Kidney (tissue), 14 donors: ENCODE measurements around the gene CCNK. TPM values are rescaled to one million over a fixed set of nuclear protein-coding genes. Genes with fewer than 3 reads are reported as not detected.

ENCODE experiments used
- DNase-seq, 5 donors: peaks; one replicate each; pipeline ENCODE4 v3.0.0-alpha.2; 2013 to 2020
- FAIRE-seq: peaks from 2 replicates; lab custom pipeline; 2012; peaks lifted over from hg19 to GRCh38; lab: Jason Lieb, UNC
- H3K27ac ChIP-seq, 2 donors: one replicate each; pipeline ENCODE4 v1.7.0; 2013; ENCODE audit warnings: low read depth in 2 of 2, low read length in 2 of 2, inconsistent platforms in 1 of 2
- H3K27me3 ChIP-seq: one replicate; pipeline ENCODE4 v1.7.1; 2013; ENCODE audit warnings: low read length, inconsistent platforms; ENCODE audit not compliant: control insufficient read depth, insufficient read depth
- H3K36me3 ChIP-seq, 3 donors: one replicate each; pipeline versions ENCODE4 v1.7.0 to v1.7.1; 2013; ENCODE audit warnings: low read length in 3 of 3, control low read depth in 1 of 3, inconsistent platforms in 1 of 3; ENCODE audit not compliant: insufficient read depth in 3 of 3, control insufficient read depth in 2 of 3
- H3K4me1 ChIP-seq, 3 donors: one replicate each; pipeline versions ENCODE4 v1.7.0 to v1.7.1; 2013; ENCODE audit warnings: low read length in 3 of 3, inconsistent platforms in 1 of 3, low read depth in 1 of 3; ENCODE audit not compliant: control insufficient read depth in 2 of 3, insufficient read depth in 2 of 3
- H3K4me3 ChIP-seq, 3 donors: one replicate each; pipeline versions ENCODE4 v1.7.0 to v1.8.1; 2013; ENCODE audit warnings: low read length in 3 of 3, control low read depth in 1 of 3, inconsistent platforms in 1 of 3
- H3K9ac ChIP-seq, 3 donors: one replicate each; pipeline versions ENCODE4 v1.7.0 to v1.7.1; 2013; ENCODE audit warnings: low read length in 3 of 3, control low read depth in 1 of 3, inconsistent platforms in 1 of 3
- H3K9me3 ChIP-seq, 3 donors: one replicate each; pipeline versions ENCODE4 v1.7.0 to v1.7.1; 2013; ENCODE audit warnings: low read length in 3 of 3, control low read depth in 1 of 3, inconsistent platforms in 1 of 3; ENCODE audit not compliant: control insufficient read depth in 2 of 3, insufficient read depth in 1 of 3
- CTCF ChIP-seq: IDR thresholded peaks from 3 replicates; pipeline ENCODE4 v1.5.1; 2012; ENCODE audit warnings: mild to moderate bottlenecking, moderate library complexity, borderline replicate concordance; ENCODE audit not compliant: insufficient read depth; ENCODE audit errors: extremely low read depth
- intact Hi-C: fragments of 100-400 bp; cut with DNase I; formaldehyde crosslinking; loops from one replicate; pipeline ENCODE4 v1.11.1; 2022
- polyA plus RNA-seq: library from polyadenylated mRNA; stranded (reverse); fragments of 350-450 nt; fragmentation: Illumina TruSeq; extraction: RNeasy Lipid Tissue Mini Kit (QIAGEN cat#74804); gene quantifications from one replicate; pipeline ENCODE4 v1.2.3, GENCODE V29; 2014; ENCODE audit warnings: low read depth, low replicate concordance; ENCODE audit not compliant: insufficient read depth
- total RNA-seq: library from RNA; stranded (reverse); fragmentation: NEBNext Ultra II Directional; extraction: Animal tissue kit (Norgen Biotek cat#: 25700); gene quantifications from one replicate; pipeline ENCODE4 v1.2.1, GENCODE V29; 2021
- donor health status: control.
- donor health status: control.
- donor health status: control.
- donor health status: control.
- donor health status: control.
- donor health status: DM: yes; HTN: yes; CAD: no.
- donor health status: Normal renal cell carcinoma (clear cell type).

The CCNK gene
- total and polyA plus RNA-seq, 2 donors from 2014 or later: 12.8 to 40.6 TPM

- Histone ChIP-seq H3K27me3 (no peaks in the 10 kb centered on the region), H3K4me3 (no peak overlapping the region), H3K36me3 (peaks cover 0 to 17% (median 5%) of the 10 kb centered on the region in 3 donors), H3K9me3 (no peaks in the 10 kb centered on the region), H3K4me1 (peaks cover 2 to 48% (median 17%) of the 10 kb centered on the region in 3 donors), H3K9ac (no peak overlapping the region), H3K27ac (no peak overlapping the region)
- DNase-seq (no peak), FAIRE-seq (no peak)
- intact Hi-C loops: no loop called here
- TF ChIP-seq CTCF: no peak
These were observed 13.1 kb upstream of the CCNK start for GRCh38 chr14:99468081-99468480.

- H3K27ac ChIP-seq: no peak overlapping the region
- no peak for FAIRE-seq
- no peaks in the 10 kb centered on the region for H3K27me3 ChIP-seq
- intact Hi-C loops: no loop called here
- H3K4me1 ChIP-seq: peaks cover 2 to 47% (median 17%) of the 10 kb centered on the region in 3 donors
- DNase-seq: no peak
- no peak overlapping the region for H3K4me3 ChIP-seq
- H3K9ac ChIP-seq: peak overlapping the region in 1 of 3 donors; percentile 6
- no peak for TF ChIP-seq CTCF
- no peaks in the 10 kb centered on the region for H3K9me3 ChIP-seq
- H3K36me3 ChIP-seq: peaks cover 0 to 9% (median 4%) of the 10 kb centered on the region in 3 donors
These were observed 12.2 kb upstream of the CCNK start for GRCh38 chr14:99468836-99469592.

- DNase-seq (no peak), FAIRE-seq (no peak)
- Histone ChIP-seq H3K9me3 (no peaks in the 10 kb centered on the region), H3K9ac (no peak overlapping the region), H3K4me1 (peaks cover 2 to 40% (median 22%) of the 10 kb centered on the region in 3 donors), H3K4me3 (no peak overlapping the region), H3K27me3 (no peaks in the 10 kb centered on the region), H3K27ac (no peak overlapping the region), H3K36me3 (no peaks in the 10 kb centered on the region)
- no peak for TF ChIP-seq CTCF
- intact Hi-C loops: no loop called here
These were observed 9.5 kb upstream of the CCNK start for GRCh38 chr14:99471731-99472130.
